HEK293 (cell line): Measurements from ENCODE around the gene STAB2.

Experiments
- CTCF ChIA-PET: fragments of 350-600 bp; formaldehyde crosslinking; extraction: SDS; loops from one replicate; lab custom pipeline; 2021; ENCODE audit warnings: antibody characterized with exemption; lab: Yijun Ruan, JAX
- POLR2A ChIA-PET: fragments of 300-600 bp; formaldehyde crosslinking; extraction: SDS; loops from one replicate; lab custom pipeline; 2020; ENCODE audit warnings: antibody characterized with exemption, inconsistent platforms; lab: Yijun Ruan, JAX
- H3K27ac ChIP-seq: fragments of 200-500 bp; sonication (Bioruptor generic); 2 replicates; pipeline ENCODE4 v1.5.1; 2014; ENCODE audit warnings: low read depth, low read length, control low read depth, inconsistent platforms; ENCODE audit errors: extremely low read depth
- H3K36me3 ChIP-seq, 2 experiments: fragments of 200-500 bp in 1 of 2; sonication (Bioruptor generic) in 1 of 2; 1 replicate in 1 of 2; 2 replicates in 1 of 2; pipeline ENCODE4 v1.5.1; 2014 to 2017; ENCODE audit warnings: inconsistent platforms in 2 of 2, low read length in 2 of 2; ENCODE audit not compliant: control insufficient read depth in 2 of 2, insufficient read depth in 1 of 2
- H3K4me1 ChIP-seq: fragments of 200-500 bp; sonication (Bioruptor generic); 2 replicates; pipeline ENCODE4 v1.5.1; 2014; ENCODE audit warnings: mild to moderate bottlenecking, low read length, inconsistent platforms; ENCODE audit not compliant: control insufficient read depth, insufficient read depth
- H3K4me3 ChIP-seq: 2 replicates; pipeline ENCODE4 v1.5.1; 2011; ENCODE audit warnings: low read depth, mild to moderate bottlenecking, control low read depth, low read length, moderate library complexity
- H3K9me3 ChIP-seq: fragments of 200-500 bp; sonication (Bioruptor generic); 2 replicates; pipeline ENCODE4 v1.5.1; 2014; ENCODE audit warnings: low read depth, low read length, inconsistent platforms; ENCODE audit not compliant: control insufficient read depth, insufficient read depth
- BCL11A ChIP-seq: fragments of 450-650 bp; formaldehyde crosslinking; IDR thresholded peaks from 2 replicates; pipeline ENCODE4 v1.5.1; 2016; ENCODE audit warnings: low read depth, missing biosample characterization, missing genetic modification characterization
- ELK4 ChIP-seq: IDR thresholded peaks from 2 replicates; pipeline ENCODE4 v1.6.1; 2011; ENCODE audit warnings: mild to moderate bottlenecking, low read depth, low read length, borderline replicate concordance
- KLF9 ChIP-seq: fragments of 450-650 bp; formaldehyde crosslinking; IDR thresholded peaks from 2 replicates; pipeline ENCODE4 v1.5.1; 2016; ENCODE audit warnings: missing biosample characterization, missing genetic modification characterization, low read depth
- MEIS1 ChIP-seq: sonication (generic); formaldehyde crosslinking; IDR thresholded peaks from 2 replicates; pipeline ENCODE4 v1.8.1; 2022; ENCODE audit warnings: missing genetic modification reagents, mild to moderate bottlenecking, borderline replicate concordance
- SETDB1 ChIP-seq: IDR thresholded peaks from one replicate; pipeline ENCODE4 v1.6.1; 2017; ENCODE audit warnings: mild to moderate bottlenecking, low read length, moderate library complexity, mixed read lengths; ENCODE audit not compliant: insufficient read length
- ZBTB21 ChIP-seq: fragments of 450-650 bp; formaldehyde crosslinking; IDR thresholded peaks from 2 replicates; pipeline ENCODE4 v1.5.1; 2017; ENCODE audit warnings: missing biosample characterization, missing genetic modification characterization
- ZFP37 ChIP-seq: fragments of 450-650 bp; formaldehyde crosslinking; IDR thresholded peaks from 2 replicates; pipeline ENCODE4 v1.5.1; 2016; ENCODE audit warnings: missing biosample characterization, missing genetic modification characterization
- ZNF112 ChIP-seq: fragments of 450-650 bp; formaldehyde crosslinking; IDR thresholded peaks from 2 replicates; pipeline ENCODE4 v1.5.0; 2017; ENCODE audit warnings: missing biosample characterization, missing genetic modification characterization
- ZNF138 ChIP-seq: fragments of 450-650 bp; formaldehyde crosslinking; IDR thresholded peaks from 2 replicates; pipeline ENCODE4 v1.5.1; 2016; ENCODE audit warnings: missing biosample characterization, missing genetic modification characterization, borderline replicate concordance
- ZNF23 ChIP-seq: fragments of 450-650 bp; formaldehyde crosslinking; IDR thresholded peaks from 2 replicates; pipeline ENCODE4 v1.5.1; 2016; ENCODE audit warnings: missing biosample characterization, missing genetic modification characterization, borderline replicate concordance
- ZNF239 ChIP-seq: fragments of 450-650 bp; formaldehyde crosslinking; IDR thresholded peaks from 2 replicates; pipeline ENCODE4 v1.5.1; 2016; ENCODE audit warnings: missing biosample characterization, missing genetic modification characterization
- ZNF26 ChIP-seq: fragments of 450-650 bp; formaldehyde crosslinking; IDR thresholded peaks from 2 replicates; pipeline ENCODE4 v1.5.1; 2016; ENCODE audit warnings: missing biosample characterization, missing genetic modification characterization
- ZNF302 ChIP-seq: fragments of 450-650 bp; formaldehyde crosslinking; IDR thresholded peaks from 2 replicates; pipeline ENCODE4 v1.5.1; 2016; ENCODE audit warnings: missing biosample characterization, missing genetic modification characterization, low read depth
- ZNF341 ChIP-seq: fragments of 450-650 bp; formaldehyde crosslinking; IDR thresholded peaks from 2 replicates; pipeline ENCODE4; 2016; ENCODE audit warnings: low read depth, missing biosample characterization, missing genetic modification characterization
- ZNF513 ChIP-seq: fragments of 450-650 bp; IDR thresholded peaks from 2 replicates; pipeline ENCODE4 v1.5.1; 2018; ENCODE audit warnings: missing biosample characterization, missing genetic modification characterization
- ZNF585B ChIP-seq: fragments of 450-650 bp; formaldehyde crosslinking; IDR thresholded peaks from 2 replicates; pipeline ENCODE4 v1.5.1; 2016; ENCODE audit warnings: missing biosample characterization, missing genetic modification characterization
- ZNF677 ChIP-seq: fragments of 450-650 bp; IDR thresholded peaks from 2 replicates; pipeline ENCODE4 v1.5.0; 2018; ENCODE audit warnings: missing biosample characterization, mild to moderate bottlenecking, missing genetic modification characterization, moderate library complexity
- ZNF791 ChIP-seq: fragments of 450-650 bp; formaldehyde crosslinking; IDR thresholded peaks from 2 replicates; pipeline ENCODE4 v1.5.1; 2016; ENCODE audit warnings: missing biosample characterization, missing genetic modification characterization
- ZNF843 ChIP-seq: fragments of 450-650 bp; formaldehyde crosslinking; IDR thresholded peaks from 2 replicates; pipeline ENCODE4 v1.5.1; 2016; ENCODE audit warnings: missing biosample characterization, missing genetic modification characterization
- ZSCAN30 ChIP-seq: fragments of 450-650 bp; IDR thresholded peaks from 2 replicates; pipeline ENCODE4 v1.5.1; 2018; ENCODE audit warnings: missing biosample characterization, mild to moderate bottlenecking, missing genetic modification characterization, moderate library complexity
- TF ChIP-seq, protein P1 (sequence below): fragments of 450-650 bp; formaldehyde crosslinking; IDR thresholded peaks from 2 replicates; pipeline ENCODE4 v1.5.1; 2017; ENCODE audit warnings: missing biosample characterization, mild to moderate bottlenecking, missing genetic modification characterization, moderate library complexity
- TF ChIP-seq, protein P2 (sequence below): fragments of 450-650 bp; formaldehyde crosslinking; IDR thresholded peaks from 2 replicates; pipeline ENCODE4 v1.5.0; 2017; ENCODE audit warnings: missing biosample characterization, missing genetic modification characterization, borderline replicate concordance
- TF ChIP-seq, protein P3 (sequence below): fragments of 450-650 bp; formaldehyde crosslinking; IDR thresholded peaks from 2 replicates; pipeline ENCODE4 v1.5.1; 2016; ENCODE audit warnings: missing biosample characterization, missing genetic modification characterization

STAB2 gene

DNA sequence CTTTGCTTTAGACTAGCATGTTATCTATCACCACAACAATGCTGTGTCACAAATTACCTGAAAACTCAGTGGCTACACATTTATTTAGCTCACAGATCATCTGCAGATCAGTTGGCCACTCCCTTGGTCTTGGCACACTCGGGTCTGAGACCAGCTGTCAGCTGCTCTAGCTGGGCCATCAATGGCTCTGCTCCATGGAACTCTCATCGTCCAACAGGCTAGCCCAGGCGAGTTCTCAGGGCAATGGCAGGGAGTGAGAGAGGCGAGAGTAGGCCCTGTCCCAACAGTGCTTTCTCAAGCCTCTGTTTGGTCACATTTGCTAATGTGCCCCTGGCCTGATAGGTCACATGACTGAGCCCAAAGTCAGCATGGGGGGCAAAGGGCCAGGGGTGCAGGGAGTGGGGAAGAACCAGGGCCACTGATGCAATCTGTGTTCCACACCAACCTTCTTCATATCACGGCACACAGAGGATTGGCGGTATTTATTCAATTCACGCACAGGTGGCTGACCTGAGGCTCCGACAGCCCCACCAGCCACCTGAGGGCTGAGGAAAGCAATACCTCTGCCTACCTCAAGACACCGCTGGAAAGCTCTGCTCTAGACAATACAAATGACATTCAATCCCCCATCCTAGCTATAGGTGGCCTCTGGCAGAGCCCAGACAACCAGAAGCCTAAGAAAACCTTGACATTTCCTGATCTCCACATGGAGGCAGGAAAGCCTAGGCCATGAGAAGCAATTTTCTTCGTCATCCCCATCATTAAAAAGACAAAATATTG, 171.4 kb downstream of the STAB2 start:
- POLR2A ChIA-PET, result no interaction called here
- Histone ChIP-seq H3K27ac (no peak overlapping the region), H3K4me1 (no peaks in the 10 kb centered on the region), H3K36me3 (peaks cover 0 to 13% of the 10 kb centered on the region in 2 experiments; a peak in 1 of 3 replicates), H3K4me3 (no peak overlapping the region), H3K9me3 (no peaks in the 10 kb centered on the region)
- CTCF ChIA-PET, result interaction anchor here (0.6 to 1.6 kb wide), 2 partner anchors 126 to 309 kb away, joined by 3 to 5 read pairs; no protein-coding TSS in a partner anchor
- TF ChIP-seq ZNF138 (tag by site-specific recombination) (no peak), ZNF239 (no peak), ZNF677 (tag by site-specific recombination) (no peak), ZNF843 (no peak), ZNF302 (tag by site-specific recombination) (no peak), BCL11A (tag by site-specific recombination) (no peak), MEIS1 (no peak), ZNF112 (no peak), ZNF23 (tag by site-specific recombination) (no peak)
- TF ChIP-seq, protein P1, sequence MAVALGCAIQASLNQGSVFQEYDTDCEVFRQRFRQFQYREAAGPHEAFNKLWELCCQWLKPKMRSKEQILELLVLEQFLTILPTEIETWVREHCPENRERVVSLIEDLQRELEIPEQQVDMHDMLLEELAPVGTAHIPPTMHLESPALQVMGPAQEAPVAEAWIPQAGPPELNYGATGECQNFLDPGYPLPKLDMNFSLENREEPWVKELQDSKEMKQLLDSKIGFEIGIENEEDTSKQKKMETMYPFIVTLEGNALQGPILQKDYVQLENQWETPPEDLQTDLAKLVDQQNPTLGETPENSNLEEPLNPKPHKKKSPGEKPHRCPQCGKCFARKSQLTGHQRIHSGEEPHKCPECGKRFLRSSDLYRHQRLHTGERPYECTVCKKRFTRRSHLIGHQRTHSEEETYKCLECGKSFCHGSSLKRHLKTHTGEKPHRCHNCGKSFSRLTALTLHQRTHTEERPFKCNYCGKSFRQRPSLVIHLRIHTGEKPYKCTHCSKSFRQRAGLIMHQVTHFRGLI (tag by site-specific recombination), result no peak

GRCh38 chr12:103762473-103762872, 175.4 kb downstream of the STAB2 start:
- peaks cover 0 to 30% of the 10 kb centered on the region in 2 experiments; a peak in 2 of 3 replicates for H3K36me3 ChIP-seq
- ChIA-PET POLR2A (no interaction called here), CTCF (no interaction called here)
- no peaks in the 10 kb centered on the region for H3K9me3 ChIP-seq
- TF ChIP-seq KLF9 (tag by site-specific recombination) (no peak), ZNF791 (tag by site-specific recombination) (no peak), ZBTB21 (tag by site-specific recombination) (no peak), SETDB1 (no peak), ZSCAN30 (tag by site-specific recombination) (no peak), ZNF341 (no peak), ZNF585B (tag by site-specific recombination) (no peak), ELK4 (no peak), ZNF26 (no peak), ZFP37 (tag by site-specific recombination) (no peak), ZNF513 (tag by site-specific recombination) (no peak)
- TF ChIP-seq, protein P2, sequence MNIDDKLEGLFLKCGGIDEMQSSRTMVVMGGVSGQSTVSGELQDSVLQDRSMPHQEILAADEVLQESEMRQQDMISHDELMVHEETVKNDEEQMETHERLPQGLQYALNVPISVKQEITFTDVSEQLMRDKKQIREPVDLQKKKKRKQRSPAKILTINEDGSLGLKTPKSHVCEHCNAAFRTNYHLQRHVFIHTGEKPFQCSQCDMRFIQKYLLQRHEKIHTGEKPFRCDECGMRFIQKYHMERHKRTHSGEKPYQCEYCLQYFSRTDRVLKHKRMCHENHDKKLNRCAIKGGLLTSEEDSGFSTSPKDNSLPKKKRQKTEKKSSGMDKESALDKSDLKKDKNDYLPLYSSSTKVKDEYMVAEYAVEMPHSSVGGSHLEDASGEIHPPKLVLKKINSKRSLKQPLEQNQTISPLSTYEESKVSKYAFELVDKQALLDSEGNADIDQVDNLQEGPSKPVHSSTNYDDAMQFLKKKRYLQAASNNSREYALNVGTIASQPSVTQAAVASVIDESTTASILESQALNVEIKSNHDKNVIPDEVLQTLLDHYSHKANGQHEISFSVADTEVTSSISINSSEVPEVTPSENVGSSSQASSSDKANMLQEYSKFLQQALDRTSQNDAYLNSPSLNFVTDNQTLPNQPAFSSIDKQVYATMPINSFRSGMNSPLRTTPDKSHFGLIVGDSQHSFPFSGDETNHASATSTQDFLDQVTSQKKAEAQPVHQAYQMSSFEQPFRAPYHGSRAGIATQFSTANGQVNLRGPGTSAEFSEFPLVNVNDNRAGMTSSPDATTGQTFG (tag by site-specific recombination), result no peak
- TF ChIP-seq, protein P3, sequence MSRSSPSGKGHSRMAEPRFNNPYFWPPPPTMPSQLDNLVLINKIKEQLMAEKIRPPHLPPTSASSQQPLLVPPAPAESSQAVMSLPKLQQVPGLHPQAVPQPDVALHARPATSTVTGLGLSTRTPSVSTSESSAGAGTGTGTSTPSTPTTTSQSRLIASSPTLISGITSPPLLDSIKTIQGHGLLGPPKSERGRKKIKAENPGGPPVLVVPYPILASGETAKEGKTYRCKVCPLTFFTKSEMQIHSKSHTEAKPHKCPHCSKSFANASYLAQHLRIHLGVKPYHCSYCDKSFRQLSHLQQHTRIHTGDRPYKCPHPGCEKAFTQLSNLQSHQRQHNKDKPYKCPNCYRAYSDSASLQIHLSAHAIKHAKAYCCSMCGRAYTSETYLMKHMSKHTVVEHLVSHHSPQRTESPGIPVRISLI, result no peak
- H3K27ac ChIP-seq, result no peak overlapping the region
- no peaks in the 10 kb centered on the region for H3K4me1 ChIP-seq
- no peak overlapping the region for H3K4me3 ChIP-seq
